GM23338 (cell line): Measurements from ENCODE around the gene SVIP. TPM values are rescaled to one million over a fixed set of nuclear protein-coding genes. Genes with fewer than 3 reads are reported as not detected.

ENCODE experiments used
- ATAC-seq: fragments of 200-7000 bp; cut with Tn5 transposase; 3 replicates; pipeline ENCODE4 v1.9.1; 2020
- DNase-seq: peaks from one replicate; pipeline ENCODE4 v3.0.0-alpha.2; 2015; ENCODE audit warnings: low spot score
- H2AFZ ChIP-seq: fragments of 200-600 bp; sonication (generic); 2 replicates; pipeline ENCODE4 v1.8.0; 2016; ENCODE audit warnings: antibody characterized with exemption, mild to moderate bottlenecking, moderate library complexity
- H3F3A ChIP-seq: fragments of 200-600 bp; sonication (generic); replicated peaks from 2 replicates; pipeline ENCODE4 v1.8.0; 2017; ENCODE audit warnings: antibody characterized with exemption, mixed run types, low read depth
- H3K27ac ChIP-seq: fragments of 200-600 bp; sonication (generic); 2 replicates; pipeline ENCODE4 v1.6.1; 2016; ENCODE audit warnings: low read depth
- H3K27me3 ChIP-seq: fragments of 200-600 bp; sonication (generic); 2 replicates; pipeline ENCODE4 v1.8.0; 2016; ENCODE audit warnings: mild to moderate bottlenecking, mixed run types, moderate library complexity; ENCODE audit not compliant: insufficient read depth
- H3K36me3 ChIP-seq: fragments of 200-600 bp; sonication (generic); 2 replicates; pipeline ENCODE4 v1.8.0; 2016; ENCODE audit warnings: mild to moderate bottlenecking; ENCODE audit not compliant: insufficient read depth
- H3K4me1 ChIP-seq: fragments of 200-600 bp; sonication (generic); 2 replicates; pipeline ENCODE4 v1.8.0; 2016; ENCODE audit warnings: mild to moderate bottlenecking, moderate library complexity; ENCODE audit not compliant: insufficient read depth
- H3K4me2 ChIP-seq: fragments of 200-600 bp; sonication (generic); 2 replicates; pipeline ENCODE4 v1.7.1; 2017; ENCODE audit warnings: mixed run types
- H3K4me3 ChIP-seq: fragments of 200-600 bp; sonication (generic); 2 replicates; pipeline ENCODE4 v1.6.1; 2016; ENCODE audit warnings: mixed run types
- H3K79me2 ChIP-seq: fragments of 200-600 bp; sonication (generic); replicated peaks from 2 replicates; pipeline ENCODE4 v1.8.0; 2017; ENCODE audit warnings: mild to moderate bottlenecking; ENCODE audit not compliant: insufficient read depth
- H3K9me2 ChIP-seq: fragments of 200-600 bp; sonication (generic); 2 replicates; pipeline ENCODE4 v1.8.0; 2017; ENCODE audit not compliant: insufficient read depth
- H4K20me1 ChIP-seq: fragments of 200-600 bp; sonication (generic); replicated peaks from 2 replicates; pipeline ENCODE4 v1.8.0; 2017; ENCODE audit warnings: mild to moderate bottlenecking; ENCODE audit not compliant: insufficient read depth
- H3K27ac Mint-ChIP-seq: 2 replicates; pipeline ENCODE4 v1.8.0; 2020; ENCODE audit warnings: inconsistent platforms, mild to moderate bottlenecking, moderate library complexity, mixed read lengths
- H3K27me3 Mint-ChIP-seq: 3 replicates; pipeline ENCODE4 v1.8.0; 2022; ENCODE audit warnings: low read depth, mild to moderate bottlenecking, moderate library complexity, mixed read lengths, inconsistent platforms; ENCODE audit not compliant: insufficient read depth, poor library complexity
- H3K36me3 Mint-ChIP-seq: 3 replicates; pipeline ENCODE4 v1.8.0; 2021; ENCODE audit warnings: low read depth, mild to moderate bottlenecking, inconsistent platforms, moderate library complexity, mixed read lengths
- H3K4me1 Mint-ChIP-seq: 3 replicates; pipeline ENCODE4 v1.8.0; 2020; ENCODE audit warnings: mild to moderate bottlenecking, inconsistent platforms, mixed read lengths
- H3K4me3 Mint-ChIP-seq: 3 replicates; pipeline ENCODE4 v1.8.0; 2021; ENCODE audit warnings: moderate library complexity, mild to moderate bottlenecking, inconsistent platforms, mixed read lengths
- H3K9me3 Mint-ChIP-seq: 3 replicates; pipeline ENCODE4 v1.8.0; 2020; ENCODE audit warnings: moderate library complexity, mild to moderate bottlenecking, inconsistent platforms, mixed read lengths
- CTCF ChIP-seq, 2 experiments: fragments of 200-600 bp in 1 of 2; sonication (generic) in 1 of 2; conservative IDR thresholded peaks; 2 replicates each; pipeline versions ENCODE4 v1.5.1 to v1.6.1; 2016 to 2017; ENCODE audit warnings: antibody characterized with exemption in 2 of 2, low read depth in 2 of 2, mild to moderate bottlenecking in 2 of 2, moderate library complexity in 1 of 2
- JUNB ChIP-seq: IDR thresholded peaks from one replicate; pipeline ENCODE4 v1.6.1; 2016; ENCODE audit warnings: antibody characterized with exemption; ENCODE audit not compliant: unreplicated experiment
- POLR2AphosphoS5 ChIP-seq: IDR thresholded peaks from 2 replicates; pipeline ENCODE4 v1.6.1; 2016; ENCODE audit warnings: antibody characterized with exemption, low read depth
- REST ChIP-seq: IDR thresholded peaks from one replicate; pipeline ENCODE4 v1.6.1; 2018; ENCODE audit warnings: antibody characterized with exemption; ENCODE audit not compliant: unreplicated experiment
- ZNF114 ChIP-seq: fragments of 250-450 bp; sonication (Bioruptor Pico); IDR thresholded peaks from 2 replicates; pipeline ENCODE4 v1.5.0; 2020; ENCODE audit warnings: mild to moderate bottlenecking, moderate library complexity
- ZNF331 ChIP-seq: fragments of 250-450 bp; sonication (Bioruptor Pico); IDR thresholded peaks from 2 replicates; pipeline ENCODE4 v1.5.0; 2020; ENCODE audit warnings: low read depth, mild to moderate bottlenecking, moderate library complexity
- ZNF462 ChIP-seq: fragments of 250-450 bp; sonication (Bioruptor Pico); IDR thresholded peaks from 2 replicates; pipeline ENCODE4 v1.5.0; 2020; ENCODE audit warnings: mild to moderate bottlenecking, moderate library complexity
- long read RNA-seq: library from polyadenylated mRNA; unstranded; transcript quantifications from one replicate; pipeline ENCODE4 v2.0.0, GENCODE V29; 2020; ENCODE audit not compliant: unreplicated experiment
- polyA plus RNA-seq: library from polyadenylated mRNA; unstranded; fragments of >200 nt; fragmentation: Nextera tagmentation; extraction: Ambion mirVana; gene quantifications from 2 replicates; pipeline ENCODE4 v1.2.1, GENCODE V29; 2016
- total RNA-seq: library from RNA; depleted of rRNA; stranded (reverse); fragments of >200 nt; shearing (Covaris generic); gene quantifications from 2 replicates; pipeline ENCODE4 v1.2.3, GENCODE V29; 2014; rRNA removed

Gene SVIP, protein sequence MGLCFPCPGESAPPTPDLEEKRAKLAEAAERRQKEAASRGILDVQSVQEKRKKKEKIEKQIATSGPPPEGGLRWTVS
- 4.1 and 5.4 TPM in 2 replicates for total RNA-seq
- polyA plus RNA-seq, result 13.5 and 15.5 TPM in 2 replicates
- long read RNA-seq, full-length matches to known transcripts, result 1 of 2 reads
- long read RNA-seq, partial matches to known transcripts, result 0 of 2 reads
- long read RNA-seq, other reads (novel, unspliced or antisense), result 1 of 2 reads

DNA sequence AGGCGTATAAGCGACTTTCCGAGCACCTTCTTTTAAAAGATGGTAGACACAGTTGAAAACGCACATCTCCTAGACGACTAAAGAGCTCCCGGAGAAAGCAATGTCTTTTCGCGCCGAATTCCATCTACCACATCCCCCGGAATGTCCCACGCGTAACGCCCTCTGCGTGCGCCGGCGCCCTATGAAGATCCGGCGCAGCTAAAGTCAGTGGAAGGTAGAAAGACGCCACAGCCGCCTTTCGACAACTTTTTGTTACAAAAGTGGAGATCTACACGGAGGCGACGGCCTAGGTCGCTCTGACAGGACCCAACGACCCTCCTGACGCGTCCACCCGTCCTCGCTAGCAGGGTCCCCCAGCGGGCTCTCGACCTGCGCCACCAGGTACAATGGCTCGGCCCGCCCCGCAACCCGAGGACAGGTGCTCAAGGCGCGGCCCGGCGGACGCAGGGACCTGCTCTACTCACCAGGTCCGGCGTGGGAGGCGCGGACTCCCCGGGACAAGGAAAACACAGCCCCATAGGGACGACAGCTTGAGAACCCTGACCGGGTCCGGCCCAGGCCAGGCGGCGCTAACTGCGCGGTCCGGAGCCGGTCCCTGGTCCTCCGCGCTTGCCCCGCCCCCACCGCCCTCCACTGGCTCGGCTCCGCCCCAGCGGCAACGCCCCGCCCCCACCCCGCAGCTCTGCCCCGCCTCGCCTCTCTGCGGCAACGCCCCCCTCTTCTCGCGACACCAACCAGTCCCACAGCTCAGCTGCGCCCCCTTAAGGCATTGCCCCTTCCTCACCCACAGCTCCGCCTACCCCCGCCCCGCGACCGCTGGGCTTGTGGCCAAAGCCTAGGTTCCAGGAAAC is at the start of gene SVIP:
Gene SVIP (minus strand): TSS at position 571 of the 851 bp plus-strand sequence. CDS start 53 bp downstream, at position 518.
- peaks cover 13% of the 10 kb centered on the region for H3K27me3 ChIP-seq
- no peaks in the 10 kb centered on the region for H3K9me2 ChIP-seq
- H3K4me3 Mint-ChIP-seq, result peak within 1 kb of the TSS; percentile 91
- H3K79me2 ChIP-seq, result no peaks in the 10 kb centered on the region
- ATAC-seq (peak; percentile 95), DNase-seq (peak; percentile 96)
- H3K4me3 ChIP-seq, result peak within 1 kb of the TSS; percentile 63
- no peaks in the 10 kb centered on the region for H3K36me3 ChIP-seq
- peaks cover 16% of the 10 kb centered on the region for H3K4me1 Mint-ChIP-seq
- no peak within 1 kb of the TSS for H3K27ac ChIP-seq
- H3K27ac Mint-ChIP-seq, result no peak within 1 kb of the TSS
- no peaks in the 10 kb centered on the region for H3K9me3 Mint-ChIP-seq
- TF ChIP-seq JUNB (no peak), ZNF331 (CRISPR knock-in tag) (no peak), ZNF462 (CRISPR knock-in tag) (no peak; the same call in 1 of the 2 replicates), POLR2AphosphoS5 (peak; percentile 84), CTCF (conservative IDR thresholded peaks at IDR 0.05; ENCODE audit: low read depth in 2 of 2) (peak; percentile 60 to 89), ZNF114 (CRISPR knock-in tag) (no peak), REST (no peak)
- no peaks in the 10 kb centered on the region for H4K20me1 ChIP-seq
- peaks cover 12% of the 10 kb centered on the region; the same call in 1 of the 2 replicates for H3K4me1 ChIP-seq
- H2AFZ ChIP-seq, result peak within 1 kb of the TSS; percentile 90
- H3K36me3 Mint-ChIP-seq, result no peaks in the 10 kb centered on the region
- H3F3A ChIP-seq, result no peaks in the 10 kb centered on the region
- peak within 1 kb of the TSS; percentile 82 for H3K4me2 ChIP-seq
- H3K27me3 Mint-ChIP-seq, result peaks cover 13% of the 10 kb centered on the region
